HCT116 (cell line): ENCODE measurements around the gene SLC2A4. TPM values are rescaled to one million over a fixed set of nuclear protein-coding genes. Genes with fewer than 3 reads are reported as not detected.

Source experiments
- CEBPB ChIP-seq: IDR thresholded peaks from 2 replicates; pipeline ENCODE4 v1.6.1; 2012; ENCODE audit warnings: low read depth
- CTCF ChIP-seq, 3 experiments: fragments of 200-600 bp in 1 of 3; sonication (generic) in 1 of 3; IDR thresholded peaks in 2 of 3; conservative IDR thresholded peaks in 1 of 3; 2 replicates each; pipeline ENCODE4 v1.5.1; 2012 to 2017; ENCODE audit warnings: low read depth in 2 of 3, low read length in 2 of 3, antibody characterized with exemption in 1 of 3, borderline replicate concordance in 1 of 3, control low read depth in 1 of 3, mild to moderate bottlenecking in 1 of 3, mixed read lengths in 1 of 3, mixed run types in 1 of 3, moderate library complexity in 1 of 3; ENCODE audit not compliant: insufficient read depth in 1 of 3
- EZH2 ChIP-seq: fragments of 200-600 bp; sonication (generic); IDR thresholded peaks from 2 replicates; pipeline ENCODE4 v1.6.1; 2017; ENCODE audit warnings: antibody characterized with exemption, mixed run types
- FOSL1 ChIP-seq: IDR thresholded peaks from 2 replicates; pipeline ENCODE4 v1.6.1; 2012; ENCODE audit warnings: low read depth
- JUND ChIP-seq: IDR thresholded peaks from 2 replicates; pipeline ENCODE4 v1.6.1; 2012
- RAD21 ChIP-seq: IDR thresholded peaks from 2 replicates; pipeline ENCODE4 v1.6.1; 2012; ENCODE audit warnings: low read depth, mild to moderate bottlenecking
- REST ChIP-seq: IDR thresholded peaks from 2 replicates; pipeline ENCODE4 v1.6.1; 2012; ENCODE audit warnings: low read depth
- SIN3A ChIP-seq: IDR thresholded peaks from 2 replicates; pipeline ENCODE4 v1.6.1; 2012; ENCODE audit warnings: low read depth
- SRF ChIP-seq: IDR thresholded peaks from 2 replicates; pipeline ENCODE4 v1.6.1; 2012; ENCODE audit warnings: low read depth
- YY1 ChIP-seq: IDR thresholded peaks from 2 replicates; pipeline ENCODE4 v1.6.1; 2011; ENCODE audit warnings: low read length, low read depth, moderate library complexity, mild to moderate bottlenecking; ENCODE audit not compliant: insufficient replicate concordance; ENCODE audit errors: extremely low read depth
- ZNF274 ChIP-seq: fragments of 200-500 bp; sonication (Bioruptor generic); IDR thresholded peaks from 2 replicates; pipeline ENCODE4 v1.6.1; 2014; ENCODE audit warnings: mild to moderate bottlenecking, low read depth, low read length, inconsistent platforms
- total RNA-seq: library from RNA; stranded (reverse); gene quantifications from one replicate; pipeline ENCODE4 v1.2.1, GENCODE V29; 2021; ENCODE audit not compliant: unreplicated experiment

SLC2A4 gene
- total RNA-seq, 1 experiment from 2014 or later = 2.5 TPM

- TF ChIP-seq SIN3A = peak; percentile 84
- no peak for TF ChIP-seq FOSL1
- 0 out of 6 replicates have a peak, but pooled peaks of 1 of the 3 experiments have one; percentile 27 for TF ChIP-seq CTCF (IDR thresholded peaks at IDR 0.05 in 2 of 3, conservative IDR thresholded peaks at IDR 0.05 in 1 of 3; ENCODE audit: borderline replicate concordance in 1 of 3, insufficient read depth in 1 of 3, low read depth in 2 of 3, low read length in 2 of 3)
- no peak for TF ChIP-seq RAD21
- TF ChIP-seq JUND = no peak; the same call in 1 of the 2 replicates
- TF ChIP-seq CEBPB = no peak
- TF ChIP-seq ZNF274 = no peak
- TF ChIP-seq SRF = peak; percentile 80; the same call in 1 of the 2 replicates
- no peak for TF ChIP-seq REST
- no peak for TF ChIP-seq EZH2
- peak; percentile 66 for TF ChIP-seq YY1
- TF ChIP-seq, all 23 proteins: peak for 11
These were observed 29.1 kb upstream of the SLC2A4 start, which contains the start of gene ELP5 (continued) for GRCh38 chr17:7252176-7253043.
